Lung (tissue), 12 donors: Measurements from ENCODE around the gene TMEM234. TPM values are rescaled to one million over a fixed set of nuclear protein-coding genes. Genes with fewer than 3 reads are reported as not detected.

Experiments used
- ATAC-seq: fragments of 200-7000 bp; cut with Tn5 transposase; one replicate; pipeline ENCODE4 v1.9.1; 2020; ENCODE audit warnings: moderate number of reproducible peaks; ENCODE audit not compliant: insufficient read depth, low FRiP score
- DNase-seq, 3 donors: peaks; one replicate each; pipeline ENCODE4 v3.0.0-alpha.2; 2013 to 2017
- H3K27ac ChIP-seq, 2 donors: one replicate each; pipeline ENCODE4 v1.5.1; 2013; ENCODE audit warnings: mild to moderate bottlenecking in 2 of 2, moderate library complexity in 2 of 2, control low read depth in 1 of 2, inconsistent platforms in 1 of 2, low read depth in 1 of 2, low read length in 1 of 2
- H3K27me3 ChIP-seq, 3 donors: one replicate each; pipeline ENCODE4 v1.5.1; 2013; ENCODE audit warnings: low read length in 2 of 3; ENCODE audit not compliant: control insufficient read depth in 3 of 3, insufficient read depth in 3 of 3
- H3K36me3 ChIP-seq, 4 donors: one replicate each; pipeline ENCODE4 v1.5.1; 2013; ENCODE audit warnings: low read length in 4 of 4, mild to moderate bottlenecking in 1 of 4, moderate library complexity in 1 of 4; ENCODE audit not compliant: control insufficient read depth in 4 of 4, insufficient read depth in 4 of 4
- H3K4me1 ChIP-seq, 5 donors: one replicate each; pipeline ENCODE4 v1.5.1; 2013; ENCODE audit warnings: low read length in 5 of 5, mild to moderate bottlenecking in 2 of 5, moderate library complexity in 1 of 5; ENCODE audit not compliant: control insufficient read depth in 5 of 5, insufficient read depth in 5 of 5
- H3K4me3 ChIP-seq: one replicate; pipeline ENCODE4 v1.5.1; 2013; ENCODE audit warnings: mild to moderate bottlenecking, control low read depth, moderate library complexity
- H3K9ac ChIP-seq, 2 donors: one replicate each; pipeline ENCODE4 v1.5.1; 2013; ENCODE audit warnings: low read length in 2 of 2, control low read depth in 1 of 2; ENCODE audit not compliant: insufficient read depth in 1 of 2
- H3K9me3 ChIP-seq, 4 donors: one replicate each; pipeline ENCODE4 v1.5.1; 2013; ENCODE audit warnings: low read length in 3 of 4, mild to moderate bottlenecking in 1 of 4, moderate library complexity in 1 of 4; ENCODE audit not compliant: control insufficient read depth in 4 of 4, insufficient read depth in 3 of 4
- WGBS, 2 donors: extraction: QIAGEN DNeasy Blood & Tissue Kit; methylation state at CpG; one replicate each; pipeline ENCODE4 v1.1.7; 2013; 5-methylcytosine and 5-hydroxymethylcytosine counted together
- polyA plus RNA-seq, 2 donors: library from polyadenylated mRNA; stranded (reverse); fragments of 200-250 nt; gene quantifications; one replicate each; pipeline ENCODE4 v1.2.1, GENCODE V29; 2013
- total RNA-seq, 2 donors: library from RNA; depleted of rRNA in 1 of 2; stranded (reverse); fragments of >200 nt in 1 of 2; gene quantifications; one replicate each; pipeline ENCODE4 v1.2.1, GENCODE V29; 2014 to 2021
- TF ChIP-seq, protein P1 (sequence below): IDR thresholded peaks from 2 replicates; pipeline ENCODE4 v1.5.1; 2012; ENCODE audit warnings: mild to moderate bottlenecking; ENCODE audit errors: control extremely low read depth, extremely low read depth
- donor health status: control.
- donor health status: control.
- donor health status: Bipolar disorder and iron deficiency.
- donor health status: healthy.
- donor health status: DM: yes; HTN: yes; CAD: no.

TMEM234 gene
- total and polyA plus RNA-seq, 4 donors, result 17.1 to 30.2 (median 23.6) TPM

DNA sequence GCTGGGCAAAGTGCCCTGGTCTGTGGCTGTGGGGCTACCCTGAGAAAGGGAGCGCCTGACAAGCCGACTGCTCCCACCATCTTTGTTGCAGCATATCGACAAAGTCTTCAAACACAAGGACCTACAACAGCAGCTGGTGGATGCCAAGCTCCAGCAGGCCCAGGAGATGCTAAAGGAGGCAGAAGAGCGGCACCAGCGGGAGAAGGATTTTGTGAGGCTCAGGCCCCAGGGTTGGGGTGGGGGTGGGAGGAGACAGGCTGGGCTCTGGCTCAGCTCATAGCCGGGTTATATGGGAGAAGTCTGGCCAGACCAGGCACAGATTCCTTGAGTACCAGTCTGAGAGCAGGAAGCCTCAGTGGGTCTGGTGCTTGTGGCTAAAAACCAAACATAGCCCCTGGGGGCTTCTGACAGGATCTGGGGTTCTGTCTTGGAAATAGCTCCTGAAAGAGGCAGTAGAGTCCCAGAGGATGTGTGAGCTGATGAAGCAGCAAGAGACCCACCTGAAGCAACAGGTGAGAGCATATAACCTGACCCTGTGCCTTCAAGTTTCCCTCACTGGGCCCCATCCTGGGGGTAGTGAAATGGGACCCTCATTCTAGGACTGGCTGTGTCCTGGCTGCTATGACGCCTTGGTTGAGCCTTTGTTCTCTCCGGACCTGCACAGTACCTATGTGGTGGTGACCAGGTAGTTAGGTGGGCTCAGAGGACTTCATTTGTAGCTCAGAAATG is 29.8 kb downstream of the TMEM234 start:
- TF ChIP-seq, protein P1, sequence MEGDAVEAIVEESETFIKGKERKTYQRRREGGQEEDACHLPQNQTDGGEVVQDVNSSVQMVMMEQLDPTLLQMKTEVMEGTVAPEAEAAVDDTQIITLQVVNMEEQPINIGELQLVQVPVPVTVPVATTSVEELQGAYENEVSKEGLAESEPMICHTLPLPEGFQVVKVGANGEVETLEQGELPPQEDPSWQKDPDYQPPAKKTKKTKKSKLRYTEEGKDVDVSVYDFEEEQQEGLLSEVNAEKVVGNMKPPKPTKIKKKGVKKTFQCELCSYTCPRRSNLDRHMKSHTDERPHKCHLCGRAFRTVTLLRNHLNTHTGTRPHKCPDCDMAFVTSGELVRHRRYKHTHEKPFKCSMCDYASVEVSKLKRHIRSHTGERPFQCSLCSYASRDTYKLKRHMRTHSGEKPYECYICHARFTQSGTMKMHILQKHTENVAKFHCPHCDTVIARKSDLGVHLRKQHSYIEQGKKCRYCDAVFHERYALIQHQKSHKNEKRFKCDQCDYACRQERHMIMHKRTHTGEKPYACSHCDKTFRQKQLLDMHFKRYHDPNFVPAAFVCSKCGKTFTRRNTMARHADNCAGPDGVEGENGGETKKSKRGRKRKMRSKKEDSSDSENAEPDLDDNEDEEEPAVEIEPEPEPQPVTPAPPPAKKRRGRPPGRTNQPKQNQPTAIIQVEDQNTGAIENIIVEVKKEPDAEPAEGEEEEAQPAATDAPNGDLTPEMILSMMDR, result no peak
- H3K9ac ChIP-seq, result no peak overlapping the region
- ATAC-seq (no peak), DNase-seq (no peak)
- H3K4me3 ChIP-seq, result no peak overlapping the region
- no peaks in the 10 kb centered on the region for H3K4me1 ChIP-seq
- H3K27ac ChIP-seq, result no peak overlapping the region
- peaks cover 56 to 81% (median 62%) of the 10 kb centered on the region in 4 donors for H3K36me3 ChIP-seq
- H3K27me3 ChIP-seq, result no peaks in the 10 kb centered on the region
- H3K9me3 ChIP-seq, result no peaks in the 10 kb centered on the region
- 97 to 98% methylated on average over 8 of the region's 8 CpGs for WGBS, 2 donors

DNA sequence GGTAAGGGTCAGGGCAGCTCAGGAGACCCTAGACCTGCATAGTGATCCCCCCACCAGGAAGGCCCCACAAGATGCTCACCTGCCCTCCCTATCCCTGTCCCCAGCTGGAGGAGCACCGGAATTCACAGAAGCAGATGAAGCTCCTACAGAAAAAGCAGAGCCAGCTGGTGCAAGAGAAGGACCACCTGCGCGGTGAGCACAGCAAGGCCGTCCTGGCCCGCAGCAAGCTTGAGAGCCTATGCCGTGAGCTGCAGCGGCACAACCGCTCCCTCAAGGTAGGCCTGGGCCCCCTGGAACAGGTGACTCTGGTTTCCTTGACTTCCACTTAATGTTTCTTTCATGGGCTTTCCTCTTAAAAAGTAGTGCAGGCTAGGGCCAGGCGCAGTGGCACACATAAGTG is 34.3 kb downstream of the TMEM234 start:
- no peaks in the 10 kb centered on the region for H3K27me3 ChIP-seq
- H3K4me3 ChIP-seq, result no peak overlapping the region
- WGBS, 2 donors, result 96 to 99% methylated on average over 9 of the region's 9 CpGs
- peaks cover 37 to 68% (median 59%) of the 10 kb centered on the region in 4 donors for H3K36me3 ChIP-seq
- H3K9me3 ChIP-seq, result no peaks in the 10 kb centered on the region
- H3K4me1 ChIP-seq, result peaks cover 0 to 9% (median 0%) of the 10 kb centered on the region in 5 donors
- ATAC-seq (no peak), DNase-seq (no peak)
- H3K27ac ChIP-seq, result no peak overlapping the region
- H3K9ac ChIP-seq, result no peak overlapping the region
- TF ChIP-seq, protein P1, result no peak

GRCh38 chr1:32186491-32186890 is 35.7 kb downstream of the TMEM234 start:
- no peak overlapping the region for H3K27ac ChIP-seq
- TF ChIP-seq, protein P1, result no peak
- H3K4me3 ChIP-seq, result no peak overlapping the region
- H3K4me1 ChIP-seq, result peaks cover 0 to 16% (median 3%) of the 10 kb centered on the region in 5 donors
- no peak overlapping the region for H3K9ac ChIP-seq
- 93 to 96% methylated on average over 2 of the region's 2 CpGs for WGBS, 2 donors
- H3K27me3 ChIP-seq, result no peaks in the 10 kb centered on the region
- no peaks in the 10 kb centered on the region for H3K9me3 ChIP-seq
- DNase-seq (no peak), ATAC-seq (no peak)
- peaks cover 27 to 63% (median 53%) of the 10 kb centered on the region in 4 donors for H3K36me3 ChIP-seq

- DNase-seq, result no peak
- H3K4me3 ChIP-seq, result no peak overlapping the region
- H3K4me1 ChIP-seq, result peaks cover 0 to 19% (median 8%) of the 10 kb centered on the region in 5 donors
- peaks cover 23 to 58% (median 51%) of the 10 kb centered on the region in 4 donors for H3K36me3 ChIP-seq
- 85 to 88% methylated on average over 2 of the region's 2 CpGs for WGBS, 2 donors
- ATAC-seq, result no peak
- no peak overlapping the region for H3K27ac ChIP-seq
- TF ChIP-seq, protein P1, result no peak
- H3K9ac ChIP-seq, result no peak overlapping the region
- no peaks in the 10 kb centered on the region for H3K27me3 ChIP-seq
- no peaks in the 10 kb centered on the region for H3K9me3 ChIP-seq
These were observed 36.1 kb downstream of the TMEM234 start for GRCh38 chr1:32186077-32186476.
